DND-41 (cell line): ENCODE data around the gene CHTF8.

Experiments used
- ATAC-seq: fragments of 200-7000 bp; cut with Tn5 transposase; 3 replicates; pipeline ENCODE4 v1.9.1; 2021; ENCODE audit warnings: low read depth; ENCODE audit not compliant: insufficient read depth
- DNase-seq: peaks from one replicate; pipeline ENCODE4 v3.0.0-alpha.2; 2020
- H2AFZ ChIP-seq: 2 replicates; pipeline ENCODE4 v1.6.0; 2012; ENCODE audit warnings: low read depth, low read length
- H3K27ac ChIP-seq: 2 replicates; pipeline ENCODE4 v1.5.1; 2012; ENCODE audit warnings: low read length, inconsistent platforms
- H3K27me3 ChIP-seq: fragments of 200-600 bp; sonication (generic); 2 replicates; pipeline ENCODE4 v1.6.0; 2012; ENCODE audit warnings: low read length, mild to moderate bottlenecking, inconsistent platforms; ENCODE audit not compliant: insufficient read depth, poor library complexity
- H3K36me3 ChIP-seq: 2 replicates; pipeline ENCODE4 v1.5.1; 2012; ENCODE audit warnings: low read length, inconsistent platforms; ENCODE audit not compliant: insufficient read depth
- H3K4me1 ChIP-seq: 2 replicates; pipeline ENCODE4 v1.5.1; 2012; ENCODE audit warnings: mild to moderate bottlenecking, low read length; ENCODE audit not compliant: insufficient read depth
- H3K4me2 ChIP-seq: 2 replicates; pipeline ENCODE4 v1.6.0; 2012; ENCODE audit warnings: mild to moderate bottlenecking, moderate library complexity, low read length, inconsistent platforms; ENCODE audit not compliant: insufficient read depth
- H3K4me3 ChIP-seq, 2 experiments: fragments of 200-600 bp in 1 of 2; shearing (Covaris generic) in 1 of 2; 2 replicates each; pipeline ENCODE4 v1.5.1; 2012 to 2016; ENCODE audit warnings: inconsistent platforms in 2 of 2, low read length in 2 of 2, mild to moderate bottlenecking in 2 of 2, low read depth in 1 of 2, moderate library complexity in 1 of 2
- H3K79me2 ChIP-seq: 2 replicates; pipeline ENCODE4 v1.6.0; 2012; ENCODE audit warnings: low read length, inconsistent platforms; ENCODE audit not compliant: insufficient read depth
- H3K9ac ChIP-seq: 2 replicates; pipeline ENCODE4 v1.6.0; 2012; ENCODE audit warnings: low read depth, mild to moderate bottlenecking, inconsistent platforms, low read length, moderate library complexity
- H3K9me3 ChIP-seq: 2 replicates; pipeline ENCODE4 v1.5.1; 2012; ENCODE audit warnings: low read length, moderate library complexity, mild to moderate bottlenecking, inconsistent platforms; ENCODE audit not compliant: insufficient read depth, severe bottlenecking
- H4K20me1 ChIP-seq: 2 replicates; pipeline ENCODE4 v1.6.0; 2012; ENCODE audit warnings: low read length; ENCODE audit not compliant: insufficient read depth
- EZH2 ChIP-seq: IDR thresholded peaks from 3 replicates; pipeline ENCODE4 v1.6.1; 2012; ENCODE audit warnings: borderline replicate concordance, low read depth, mild to moderate bottlenecking, moderate library complexity, low read length, inconsistent platforms; ENCODE audit not compliant: severe bottlenecking
- TF ChIP-seq, protein P1 (sequence below): IDR thresholded peaks from 2 replicates; pipeline ENCODE4 v1.5.1; 2012; ENCODE audit warnings: borderline replicate concordance, low read length, moderate library complexity, mild to moderate bottlenecking; ENCODE audit not compliant: poor library complexity, severe bottlenecking; ENCODE audit errors: extremely low read depth

Gene CHTF8, protein sequence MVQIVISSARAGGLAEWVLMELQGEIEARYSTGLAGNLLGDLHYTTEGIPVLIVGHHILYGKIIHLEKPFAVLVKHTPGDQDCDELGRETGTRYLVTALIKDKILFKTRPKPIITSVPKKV

DNA sequence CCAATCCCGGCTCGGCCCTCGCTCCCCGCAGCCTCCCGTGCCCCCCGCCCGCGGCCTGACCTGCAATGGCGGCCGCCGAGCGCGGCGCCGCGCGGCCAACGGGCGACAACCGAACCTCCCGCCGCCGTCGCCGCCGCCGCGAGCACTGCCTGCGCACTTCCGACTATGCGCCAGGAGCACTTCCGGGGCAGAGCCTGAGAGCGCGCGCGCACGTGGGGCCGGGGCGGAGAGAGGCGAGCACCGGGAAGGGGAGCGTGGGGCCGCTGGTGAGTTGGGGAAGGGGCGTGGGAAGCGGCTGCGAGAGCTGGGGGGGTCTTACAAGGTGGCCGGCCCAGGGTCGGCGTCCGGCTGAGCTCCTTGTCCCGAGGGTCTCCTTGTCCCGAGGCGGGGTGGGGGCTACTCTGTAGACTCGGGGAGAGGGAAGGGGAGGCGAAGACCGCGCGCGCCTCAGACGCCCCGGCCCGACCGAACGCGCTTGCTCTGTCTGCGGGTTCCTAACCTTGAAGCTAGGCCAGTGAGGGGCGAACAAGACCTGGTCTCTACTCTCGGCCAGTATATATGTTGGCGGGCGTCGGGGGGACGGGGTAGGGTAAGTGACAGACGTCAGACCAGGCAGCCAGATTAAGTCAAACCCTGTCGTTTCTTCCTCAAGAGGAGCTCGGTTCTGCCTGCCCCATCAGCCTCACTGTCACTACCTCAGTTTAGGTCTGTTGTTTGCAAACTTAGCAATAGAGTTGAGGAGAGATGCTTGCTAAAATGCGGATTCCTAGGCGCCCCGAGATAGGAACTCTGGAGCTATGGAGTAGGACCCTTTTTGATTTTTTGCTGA lies at the start of gene CHTF8, which contains the start of gene UTP4:
Gene CHTF8, minus strand, starts transcription at position 165 of the 829 bp plus-strand sequence. CDS start 11,130 bp downstream, outside the sequence.
Gene UTP4, plus strand, starts transcription at position 226 of the 829 bp plus-strand sequence. CDS start 811 bp downstream, outside the sequence.
- DNase-seq (peak; percentile 90), ATAC-seq (peak; percentile 90)
- H3K9ac ChIP-seq = peak within 1 kb of the TSS; percentile 81
- H3K4me3 ChIP-seq = peak within 1 kb of the TSS; percentile 95
- peaks cover 40% of the 10 kb centered on the region for H3K4me1 ChIP-seq
- H3K79me2 ChIP-seq = peaks cover 97% of the 10 kb centered on the region
- no peaks in the 10 kb centered on the region for H3K27me3 ChIP-seq
- H3K4me2 ChIP-seq = peak within 1 kb of the TSS; percentile 94
- H4K20me1 ChIP-seq = peaks cover 34% of the 10 kb centered on the region
- H3K36me3 ChIP-seq = peaks cover 57% of the 10 kb centered on the region
- peak within 1 kb of the TSS; percentile 95 for H3K27ac ChIP-seq
- TF ChIP-seq, protein P1, sequence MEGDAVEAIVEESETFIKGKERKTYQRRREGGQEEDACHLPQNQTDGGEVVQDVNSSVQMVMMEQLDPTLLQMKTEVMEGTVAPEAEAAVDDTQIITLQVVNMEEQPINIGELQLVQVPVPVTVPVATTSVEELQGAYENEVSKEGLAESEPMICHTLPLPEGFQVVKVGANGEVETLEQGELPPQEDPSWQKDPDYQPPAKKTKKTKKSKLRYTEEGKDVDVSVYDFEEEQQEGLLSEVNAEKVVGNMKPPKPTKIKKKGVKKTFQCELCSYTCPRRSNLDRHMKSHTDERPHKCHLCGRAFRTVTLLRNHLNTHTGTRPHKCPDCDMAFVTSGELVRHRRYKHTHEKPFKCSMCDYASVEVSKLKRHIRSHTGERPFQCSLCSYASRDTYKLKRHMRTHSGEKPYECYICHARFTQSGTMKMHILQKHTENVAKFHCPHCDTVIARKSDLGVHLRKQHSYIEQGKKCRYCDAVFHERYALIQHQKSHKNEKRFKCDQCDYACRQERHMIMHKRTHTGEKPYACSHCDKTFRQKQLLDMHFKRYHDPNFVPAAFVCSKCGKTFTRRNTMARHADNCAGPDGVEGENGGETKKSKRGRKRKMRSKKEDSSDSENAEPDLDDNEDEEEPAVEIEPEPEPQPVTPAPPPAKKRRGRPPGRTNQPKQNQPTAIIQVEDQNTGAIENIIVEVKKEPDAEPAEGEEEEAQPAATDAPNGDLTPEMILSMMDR = no peak
- TF ChIP-seq EZH2 = no peak
- H2AFZ ChIP-seq = peak within 1 kb of the TSS; percentile 89
- no peaks in the 10 kb centered on the region for H3K9me3 ChIP-seq

DNA sequence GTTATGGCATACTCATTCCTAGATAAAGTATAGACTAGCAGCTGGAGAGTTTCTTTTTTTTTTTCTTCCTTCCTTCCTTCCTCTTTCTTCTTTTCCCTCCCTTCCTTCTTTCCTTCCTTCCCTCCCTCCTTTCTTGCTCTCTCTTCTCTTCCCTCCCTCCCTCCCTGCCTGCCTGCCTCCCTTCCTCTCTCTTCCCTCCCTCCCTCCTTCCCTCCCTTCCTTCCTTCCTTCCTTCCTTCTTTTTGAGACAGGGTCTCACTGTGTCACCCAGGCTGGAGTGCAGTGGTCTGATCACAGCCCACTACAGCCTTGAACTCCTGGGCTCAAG lies 47.6 kb upstream of the CHTF8 start:
- H2AFZ ChIP-seq = no peak overlapping the region
- H3K27me3 ChIP-seq = no peaks in the 10 kb centered on the region
- H3K79me2 ChIP-seq = no peaks in the 10 kb centered on the region
- no peaks in the 10 kb centered on the region for H3K9me3 ChIP-seq
- H3K4me1 ChIP-seq = no peaks in the 10 kb centered on the region
- TF ChIP-seq, protein P1 = no peak
- no peak for TF ChIP-seq EZH2
- H4K20me1 ChIP-seq = no peaks in the 10 kb centered on the region
- no peak overlapping the region for H3K27ac ChIP-seq
- DNase-seq (no peak), ATAC-seq (no peak)
- H3K36me3 ChIP-seq = no peaks in the 10 kb centered on the region
- H3K4me3 ChIP-seq = no peak overlapping the region
- no peak overlapping the region for H3K9ac ChIP-seq
- H3K4me2 ChIP-seq = no peak overlapping the region

- Histone ChIP-seq H2AFZ (no peak overlapping the region), H3K4me1 (no peaks in the 10 kb centered on the region), H3K36me3 (no peaks in the 10 kb centered on the region), H3K4me3 (no peak overlapping the region), H3K9ac (no peak overlapping the region), H3K27me3 (no peaks in the 10 kb centered on the region), H4K20me1 (no peaks in the 10 kb centered on the region), H3K79me2 (no peaks in the 10 kb centered on the region), H3K9me3 (no peaks in the 10 kb centered on the region), H3K27ac (no peak overlapping the region), H3K4me2 (no peak overlapping the region)
- ATAC-seq (no peak), DNase-seq (no peak)
- TF ChIP-seq, protein P1 = no peak
- TF ChIP-seq EZH2 = no peak
Measured at GRCh38 chr16:69179328-69180010, 47.1 kb upstream of the CHTF8 start.
